Activated CD8-positive, alpha-beta memory T cell treated with anti-CD3 and anti-CD28 coated beads for 1 hour (primary cell): ENCODE results near the gene EEA1.
"Not testable (repeated sequence)": the region's sequence is repeated elsewhere in the genome, so short reads cannot be mapped to it uniquely, and the experiment has no call there.

Experiments
- DNase-seq, 2 donors: peaks; one replicate each; pipeline ENCODE4 v3.0.0-alpha.2; 2020; ENCODE audit warnings: low read depth in 1 of 2; ENCODE audit errors: extremely low read depth in 1 of 2

Gene EEA1

GRCh38 chr12:92928962-92929915, at the start of gene EEA1:
TSS of gene EEA1 (minus strand) at chr12:92929295. CDS start at chr12:92929066, 229 bp downstream.
- peak; percentile 90 to 92 for DNase-seq

- DNase-seq: no peak
These were observed 49.5 kb upstream of the EEA1 start for GRCh38 chr12:92978607-92979006.

DNA sequence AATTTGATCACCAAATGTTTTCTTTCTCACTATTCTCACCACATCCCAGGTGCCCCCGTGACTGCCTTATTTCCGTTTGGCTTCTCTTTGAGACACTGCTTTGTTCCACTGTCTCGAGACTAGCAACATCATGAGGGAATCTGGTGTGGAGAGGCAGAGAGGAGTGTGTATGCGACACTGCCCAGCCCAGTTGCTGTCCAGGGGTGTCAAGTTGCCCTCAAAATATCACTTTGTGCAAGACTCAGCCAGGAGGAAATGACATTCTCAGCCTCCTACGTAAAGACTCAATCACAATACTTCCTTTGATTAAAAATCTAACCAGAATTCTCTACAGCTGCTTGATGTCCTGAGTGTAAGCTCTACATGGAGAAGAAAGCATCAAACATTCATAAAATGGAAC, 48.2 kb upstream of the EEA1 start:
- DNase-seq: no peak

DNA sequence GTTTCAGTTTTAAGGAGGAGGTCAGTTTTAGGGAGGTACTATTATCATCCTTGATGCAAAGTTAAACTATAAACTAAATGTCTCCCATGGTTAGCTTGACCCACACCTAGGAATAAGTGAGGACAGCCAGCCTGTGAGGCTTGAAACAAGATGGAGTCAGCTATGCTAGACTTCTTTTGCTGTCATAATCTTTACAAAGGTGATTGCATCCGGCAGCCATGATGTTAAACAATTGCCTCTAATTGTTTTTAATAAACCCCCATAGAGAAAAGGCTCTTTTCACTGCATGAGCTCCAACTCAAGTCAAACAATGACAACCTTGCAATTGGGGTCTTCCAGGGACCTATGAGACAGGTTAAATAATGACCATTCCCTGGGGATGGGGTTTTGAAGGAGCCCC, 45.7 kb upstream of the EEA1 start:
- no peak for DNase-seq

DNA sequence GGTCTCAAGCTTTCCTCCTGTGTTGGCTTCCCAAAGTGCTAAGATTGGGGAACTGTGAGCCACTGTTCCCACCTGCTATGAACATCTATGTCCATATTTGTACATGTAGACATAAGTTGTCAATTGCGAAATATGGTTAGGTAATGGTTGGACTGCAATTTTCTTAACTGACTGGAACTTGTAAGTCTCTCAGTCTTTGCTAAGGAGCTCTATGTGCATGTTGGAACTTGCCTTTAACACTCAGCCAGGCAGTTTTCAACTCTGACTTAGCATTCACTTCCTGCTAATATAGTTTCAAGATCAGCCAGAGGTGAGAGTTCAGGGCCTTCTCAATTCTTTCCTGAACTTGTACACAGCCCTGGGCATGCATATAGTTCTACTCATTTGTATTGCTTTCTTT, 44.5 kb upstream of the EEA1 start:
- no peak for DNase-seq

- DNase-seq: no peak
These were observed 42.9 kb upstream of the EEA1 start for GRCh38 chr12:92971859-92972524.

- DNase-seq: no peak
These were observed 39.2 kb upstream of the EEA1 start for GRCh38 chr12:92968176-92968813.

- DNase-seq: not testable (repeated sequence)
These were observed 35.3 kb upstream of the EEA1 start for GRCh38 chr12:92964378-92964777.

DNA sequence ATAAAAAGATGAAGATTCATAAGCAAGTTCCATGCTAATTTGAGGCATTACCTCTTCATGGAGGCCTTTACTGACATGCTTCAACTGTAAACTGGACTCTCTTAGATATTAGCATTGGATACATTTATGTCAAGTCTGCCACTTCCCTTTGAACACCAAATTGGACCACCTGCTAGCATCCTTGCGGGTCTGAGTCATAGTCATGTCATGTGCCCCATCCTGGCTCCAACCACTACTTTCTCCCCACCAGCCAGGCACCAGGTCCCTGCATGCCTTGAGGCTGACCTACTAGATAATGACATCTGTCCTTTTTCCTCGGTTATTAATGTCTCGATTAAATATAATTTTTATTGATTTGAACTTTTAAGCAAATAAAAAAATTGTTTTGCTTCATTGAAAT, 32.9 kb upstream of the EEA1 start:
- no peak for DNase-seq

GRCh38 chr12:92955997-92956663, 27.0 kb upstream of the EEA1 start:
- no peak for DNase-seq

DNA sequence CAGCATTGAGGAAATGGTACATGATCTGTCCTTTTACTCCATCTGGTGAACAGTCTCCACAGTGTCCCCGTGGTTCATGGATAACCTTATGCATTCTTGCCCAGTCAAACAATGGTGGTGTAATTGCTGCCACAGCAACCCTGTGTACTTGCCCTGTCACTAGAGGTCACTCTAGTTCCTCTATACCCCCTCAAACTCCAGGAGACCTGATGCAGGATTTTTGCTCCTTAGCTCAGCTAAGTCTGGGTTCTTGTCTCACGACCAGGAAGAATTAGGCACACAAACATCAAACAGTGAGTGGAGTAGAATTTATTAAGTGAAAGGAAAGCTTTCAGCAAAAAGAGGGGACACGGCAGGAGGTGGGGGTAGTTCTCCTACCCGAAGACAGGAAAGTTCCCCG, 24.7 kb upstream of the EEA1 start:
- no peak for DNase-seq

- DNase-seq: no peak
These were observed 23.3 kb upstream of the EEA1 start for GRCh38 chr12:92952394-92952793.

DNA sequence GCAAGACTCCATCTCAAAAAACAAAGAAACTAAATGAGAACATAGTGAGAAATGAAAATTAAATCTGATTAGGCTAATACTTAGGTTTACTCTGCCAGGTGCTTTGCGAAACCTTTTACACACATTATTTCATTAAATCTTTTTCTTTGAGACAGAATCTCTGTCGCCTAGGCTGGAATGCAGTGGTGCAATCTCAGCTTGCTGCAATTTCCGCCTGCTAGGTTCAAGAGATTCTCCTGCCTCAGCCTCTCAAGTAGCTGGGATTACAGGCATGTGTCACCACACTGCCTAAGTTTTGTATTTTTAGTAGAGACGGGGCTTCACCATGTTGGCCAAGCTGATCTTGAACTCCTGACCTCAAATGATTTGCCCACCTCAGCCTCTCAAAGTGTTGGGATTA, 21.9 kb upstream of the EEA1 start:
- DNase-seq: no peak

- DNase-seq: no peak
These were observed 20.9 kb upstream of the EEA1 start for GRCh38 chr12:92950011-92950410.

GRCh38 chr12:92949466-92949865, 20.4 kb upstream of the EEA1 start:
- no peak for DNase-seq

- no peak for DNase-seq
These were observed 18.6 kb upstream of the EEA1 start for GRCh38 chr12:92947589-92948215.

GRCh38 chr12:92945659-92946220, 16.6 kb upstream of the EEA1 start:
- no peak for DNase-seq

GRCh38 chr12:92943482-92944250, 14.6 kb upstream of the EEA1 start:
- no peak for DNase-seq

DNA sequence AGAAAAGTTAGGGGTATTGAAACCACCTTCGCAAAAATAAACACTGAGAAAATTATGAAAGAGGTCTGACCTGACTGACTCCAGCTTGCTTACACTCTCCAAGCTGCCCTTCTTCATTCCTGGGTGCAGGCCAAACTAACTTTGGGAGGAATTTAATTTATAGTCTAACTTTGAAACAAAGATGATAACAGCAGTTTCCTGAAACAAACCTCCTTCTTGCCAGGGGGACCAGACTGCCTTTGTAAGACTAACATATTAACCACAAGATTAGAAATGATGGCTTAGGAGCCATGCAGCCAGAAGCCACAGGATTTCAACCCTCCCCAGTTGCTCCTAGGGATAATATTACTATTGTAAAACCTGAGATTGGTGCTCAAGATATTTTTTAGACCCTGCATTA, 13.8 kb upstream of the EEA1 start:
- no peak for DNase-seq

DNA sequence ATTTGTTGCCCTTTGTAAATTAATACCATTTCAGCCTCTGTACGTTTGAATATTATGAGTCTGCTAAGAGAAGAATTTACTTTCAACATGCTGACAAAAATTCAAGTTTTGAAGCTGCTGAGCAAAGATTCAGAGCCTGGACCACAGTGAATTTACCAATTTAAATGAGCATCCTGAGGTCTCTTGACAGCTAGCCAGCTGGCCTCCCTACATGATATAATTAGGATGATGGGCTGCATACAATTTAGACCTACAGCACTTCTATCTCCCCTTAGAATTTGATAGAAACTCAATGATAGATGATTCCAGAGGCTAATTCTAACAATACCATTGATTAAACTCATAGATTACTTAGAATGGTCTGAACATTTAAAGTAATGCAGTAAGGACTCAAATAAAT, 10.0 kb upstream of the EEA1 start:
- DNase-seq: no peak
